Endometrial microvascular endothelial cells (primary cell): ENCODE results near the gene COPZ1. TPM values are rescaled to one million over a fixed set of nuclear protein-coding genes. Genes with fewer than 3 reads are reported as not detected.
"Not testable (repeated sequence)": the region's sequence is repeated elsewhere in the genome, so short reads cannot be mapped to it uniquely, and the experiment has no call there.

ENCODE experiments used
- in situ Hi-C: cut with HindIII; loops from 2 replicates; pipeline ENCODE4 v1.10.0; 2017; ENCODE audit warnings: low sequenced_read_pairs, low pct_unique_long_range_greater_than_20kb; ENCODE audit errors: inconsistent ontology term
- total RNA-seq: library from RNA; depleted of rRNA; stranded (reverse); fragments of >200 nt; gene quantifications from one replicate; pipeline ENCODE4 v1.2.3, GENCODE V29; 2015; ENCODE audit errors: inconsistent ontology term

COPZ1 gene
- total RNA-seq, 1 donor from 2014 or later, result 178 TPM

DNA sequence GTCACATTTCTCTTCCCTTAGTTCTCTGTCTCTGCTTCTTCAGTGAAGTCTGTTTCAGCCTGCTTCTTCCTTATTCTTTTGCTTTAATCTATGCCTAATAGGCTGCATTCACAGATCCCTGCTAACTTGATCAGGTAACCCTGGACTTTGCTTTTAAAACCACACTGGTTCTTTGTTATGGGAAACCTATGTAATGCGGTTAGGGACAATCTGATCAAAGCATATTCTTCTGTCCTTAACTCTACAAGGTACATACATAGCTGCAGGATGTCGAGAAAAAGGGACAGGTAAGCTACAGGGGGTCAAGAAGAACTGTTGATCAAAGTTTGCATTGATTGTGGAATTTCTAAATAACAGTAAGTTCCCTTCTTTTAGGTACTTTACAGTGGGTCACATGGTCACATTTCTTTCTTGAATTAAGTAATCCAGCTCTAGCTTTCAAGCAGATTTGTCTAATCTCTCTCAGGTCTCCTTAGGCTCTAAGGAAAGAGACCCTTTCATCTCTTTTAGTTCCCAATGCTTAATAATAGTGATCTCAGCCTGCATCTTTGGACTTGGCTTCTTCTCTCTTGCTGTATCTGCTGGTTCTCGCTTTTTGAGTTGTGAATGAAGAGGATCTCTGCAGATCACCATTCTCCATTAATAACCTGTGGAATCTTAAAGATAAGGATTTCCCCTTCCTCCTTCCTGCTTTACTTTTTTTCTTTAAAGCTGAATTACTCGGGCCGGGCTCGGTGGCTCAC lies 3.8 kb downstream of the COPZ1 start:
- in situ Hi-C loops, result no loop called here

DNA sequence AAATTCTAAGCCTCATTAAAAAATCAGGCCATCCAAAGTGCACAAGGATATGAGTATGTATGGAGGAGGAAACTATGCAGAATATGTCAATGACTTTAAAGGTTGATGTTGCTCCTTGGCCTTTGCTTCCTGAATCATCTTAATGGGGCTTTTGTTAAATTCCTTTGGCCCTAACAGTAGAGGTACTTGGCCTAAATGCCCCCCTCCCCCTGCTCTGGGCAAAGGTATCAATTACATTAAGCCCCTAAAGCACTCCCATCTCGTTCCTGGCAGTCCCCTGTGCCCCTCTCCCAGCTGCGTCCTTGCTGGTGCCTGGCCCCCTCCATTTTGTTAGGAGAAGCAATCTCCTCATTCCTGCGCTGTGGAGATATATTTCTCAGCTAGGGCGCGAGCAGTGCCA lies 4.8 kb downstream of the COPZ1 start:
- in situ Hi-C loops, result no loop called here

- in situ Hi-C loops, result no loop called here
These were observed 5.5 kb downstream of the COPZ1 start for GRCh38 chr12:54330442-54330841.

- in situ Hi-C loops, result no loop called here
These were observed 6.5 kb downstream of the COPZ1 start for GRCh38 chr12:54331461-54331860.

GRCh38 chr12:54333420-54334034 lies 8.6 kb downstream of the COPZ1 start:
- in situ Hi-C loops, result no loop called here

DNA sequence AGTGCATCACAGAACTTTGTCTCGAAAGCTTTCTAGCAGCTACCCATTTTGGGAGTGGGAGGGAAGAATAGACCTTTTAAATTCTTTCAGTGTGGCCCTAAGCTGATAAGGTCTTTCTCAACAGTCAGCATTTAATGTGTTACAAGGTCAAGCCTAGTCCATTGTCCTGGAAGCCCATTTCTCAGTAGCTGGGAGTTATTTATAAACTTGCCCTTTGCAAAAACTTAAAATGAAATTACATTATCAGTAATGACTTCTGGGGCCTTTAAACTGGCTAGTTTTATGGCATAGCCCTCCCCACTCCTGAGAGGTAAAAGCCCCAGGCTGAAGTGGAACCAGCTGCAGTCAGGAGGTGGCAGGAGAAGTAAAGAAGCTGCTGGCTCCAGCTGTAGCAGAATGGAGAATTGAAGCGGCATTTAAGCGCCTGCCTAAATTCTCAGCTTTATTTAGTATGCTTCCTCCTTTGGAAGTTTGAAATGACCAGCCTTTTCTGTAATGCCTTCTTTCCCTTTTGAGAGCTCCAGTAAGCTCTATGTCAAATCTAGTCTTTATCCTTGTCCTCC lies 12.4 kb downstream of the COPZ1 start:
- in situ Hi-C loops, result no loop called here

DNA sequence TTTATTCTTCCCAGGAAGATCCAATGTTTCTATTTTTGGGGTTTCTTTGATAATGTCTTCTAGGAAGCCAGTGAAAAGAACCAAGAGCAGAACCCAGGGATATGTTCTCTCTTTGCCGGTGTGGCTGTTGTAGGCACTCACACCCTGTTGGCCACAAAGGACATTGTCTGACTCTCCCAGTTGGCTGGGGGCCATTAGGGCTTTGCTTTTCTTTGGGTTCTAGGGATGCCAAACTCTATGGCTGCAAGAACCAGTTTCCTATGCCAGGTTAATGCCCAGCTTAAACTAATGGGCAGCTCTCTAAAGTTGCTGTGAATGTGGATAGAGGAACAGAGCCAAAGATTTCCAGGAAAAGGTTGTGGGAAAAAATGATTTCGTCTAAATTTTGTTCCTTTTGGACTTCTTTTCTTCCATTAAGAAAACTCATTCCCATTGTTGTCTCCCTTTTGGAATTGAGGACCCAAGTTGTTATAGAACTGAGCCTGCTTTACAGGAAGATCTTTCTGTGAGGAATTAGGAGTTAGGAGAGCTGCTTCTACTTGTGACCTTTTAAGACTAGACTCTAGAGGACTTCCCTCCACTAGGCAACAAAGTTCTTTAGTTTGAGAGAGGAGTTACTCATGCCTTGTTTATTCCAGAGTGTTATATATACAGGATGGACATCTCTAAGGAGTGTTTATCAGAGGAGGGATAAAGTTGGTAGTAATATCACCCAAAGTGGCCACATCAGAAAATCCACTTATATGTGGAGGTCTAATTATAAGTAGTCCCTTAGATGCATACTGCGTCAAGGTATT lies 13.1 kb downstream of the COPZ1 start:
- in situ Hi-C loops, result no loop called here

GRCh38 chr12:54338698-54339296 lies 13.9 kb downstream of the COPZ1 start:
- in situ Hi-C loops, result no loop called here

- in situ Hi-C loops, result no loop called here
These were observed 15.9 kb downstream of the COPZ1 start for GRCh38 chr12:54340846-54341245.

GRCh38 chr12:54341378-54342300 lies 16.7 kb downstream of the COPZ1 start:
- in situ Hi-C loops, result no loop called here

- in situ Hi-C loops, result no loop called here
These were observed 24.1 kb downstream of the COPZ1 start for GRCh38 chr12:54349036-54349435.

DNA sequence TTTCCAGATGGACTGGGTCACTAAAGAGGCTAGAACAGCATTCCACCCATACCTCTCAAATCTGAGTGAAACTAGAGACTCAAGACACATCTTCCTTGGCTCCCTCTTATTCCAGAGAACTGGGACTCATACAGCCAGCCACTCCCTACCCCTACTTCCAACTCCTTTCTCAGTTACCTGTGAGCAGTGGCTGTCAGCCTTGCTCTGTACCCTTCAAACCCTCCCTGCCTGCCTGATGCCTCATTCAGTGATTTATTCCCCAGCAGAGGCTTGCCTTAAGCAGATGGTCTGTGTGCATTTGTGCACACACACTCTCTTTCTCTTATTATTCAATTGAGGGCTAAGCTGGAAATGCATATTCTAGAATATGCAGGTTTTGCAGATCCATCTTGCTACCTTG lies 24.7 kb downstream of the COPZ1 start:
- in situ Hi-C loops, result no loop called here

DNA sequence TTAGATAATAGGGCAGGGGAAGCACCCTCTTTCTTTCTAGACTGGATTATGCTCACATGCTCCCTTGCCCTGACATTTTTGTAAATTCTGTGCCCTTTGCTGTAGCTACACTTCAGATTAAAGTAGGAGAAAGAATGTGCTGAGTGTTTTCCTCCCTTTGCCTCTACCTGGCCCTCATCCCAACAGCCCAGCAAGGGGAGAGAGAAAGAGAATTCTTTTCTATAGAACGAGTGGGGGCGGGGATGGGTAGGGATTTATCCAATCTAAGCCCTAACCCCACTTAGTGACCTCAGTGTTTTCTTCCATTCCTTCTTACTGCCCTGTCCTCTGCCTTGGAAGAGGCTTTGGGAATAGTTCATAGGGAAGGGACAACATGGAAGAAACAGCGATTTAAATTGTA lies 25.8 kb downstream of the COPZ1 start:
- in situ Hi-C loops, result no loop called here

GRCh38 chr12:54351341-54351740 lies 26.4 kb downstream of the COPZ1 start:
- in situ Hi-C loops, result no loop called here

DNA sequence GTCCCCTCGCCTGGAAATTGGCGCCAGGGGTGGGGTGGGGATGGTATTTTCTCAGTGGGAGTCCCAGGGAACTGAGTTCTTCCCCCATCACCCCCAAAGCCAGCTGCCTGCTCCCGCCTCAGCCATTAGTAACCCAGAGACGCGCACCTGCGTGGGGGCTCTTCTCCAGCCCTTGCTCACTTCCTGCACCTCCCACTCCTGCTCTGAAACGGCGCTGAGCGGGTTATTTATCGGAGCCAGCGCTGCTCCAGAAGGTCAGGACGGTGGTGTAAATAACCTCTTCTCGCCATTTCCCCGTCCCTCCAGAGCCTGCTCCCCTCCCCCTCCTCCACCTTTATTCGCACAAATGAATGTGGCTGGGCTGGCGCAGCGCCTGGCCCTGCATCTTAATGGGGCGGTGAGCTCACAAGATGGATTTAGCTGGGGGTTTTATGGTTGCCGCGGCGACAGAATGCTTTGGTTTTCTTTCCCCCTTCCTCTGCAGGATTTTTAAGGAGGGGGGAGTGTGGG lies 27.1 kb downstream of the COPZ1 start:
- in situ Hi-C loops, result no loop called here

DNA sequence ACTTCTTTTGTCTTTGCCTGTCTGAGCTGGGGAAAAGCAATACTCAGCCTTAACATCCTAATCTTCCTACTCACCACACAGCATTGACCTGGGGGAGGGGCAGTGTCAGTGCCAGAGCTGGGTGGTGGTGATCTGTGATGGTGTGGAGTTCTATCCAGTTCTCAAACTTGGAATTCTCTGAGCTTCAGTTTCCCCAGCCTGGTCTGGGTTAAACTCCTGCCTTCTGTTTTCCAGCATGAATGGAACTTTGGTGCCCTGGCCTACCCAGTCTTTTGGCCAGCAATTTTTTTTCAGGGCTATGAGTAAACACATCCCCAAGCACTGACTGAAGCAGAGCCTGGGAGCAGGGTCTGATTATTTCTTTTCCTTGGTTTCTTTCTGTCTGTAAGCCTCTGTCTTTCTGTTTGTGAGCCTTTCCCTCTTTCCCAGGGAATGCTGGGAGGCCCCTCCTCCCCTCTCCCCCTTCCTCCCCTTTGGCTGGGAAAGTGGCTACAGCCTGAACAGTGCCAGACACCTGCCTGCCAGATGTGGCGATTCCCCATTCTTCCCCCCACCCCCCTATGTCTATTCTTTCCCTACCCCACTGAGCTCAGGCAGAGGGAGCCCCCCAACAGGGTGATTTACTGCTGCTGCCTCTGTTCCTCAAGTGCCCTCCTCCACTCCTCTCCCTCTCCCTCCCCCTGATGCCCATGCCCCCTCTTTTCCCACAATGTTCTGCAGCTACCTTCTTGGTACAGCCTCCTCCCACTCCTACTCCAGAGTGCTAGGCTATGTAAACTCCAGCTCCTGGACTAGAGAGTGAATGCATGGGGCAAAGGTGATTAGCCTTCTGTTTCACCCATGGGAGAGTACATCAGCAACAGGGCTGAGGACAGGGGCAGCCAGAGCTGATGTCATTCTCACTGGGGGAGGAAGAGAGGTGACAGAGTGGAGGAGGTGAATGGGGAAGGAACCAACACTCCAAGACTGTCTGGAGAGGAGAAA lies 28.3 kb downstream of the COPZ1 start:
- in situ Hi-C loops, result no loop called here

- in situ Hi-C loops, result not testable (repeated sequence)
These were observed 29.3 kb downstream of the COPZ1 start for GRCh38 chr12:54354271-54354670.
